GM12872 (cell line): ENCODE results near the gene RAPGEF6.
A peak's percentile ranks its signal among the peaks of the same experiment; 100 is the strongest.

Source experiments
- CTCF ChIP-seq: IDR thresholded peaks from 3 replicates; pipeline ENCODE4 v1.5.1; 2011; ENCODE audit warnings: low read depth, mild to moderate bottlenecking, low read length, moderate library complexity; ENCODE audit not compliant: insufficient read depth

The RAPGEF6 gene

GRCh38 chr5:131417240-131417869, 217.7 kb downstream of the RAPGEF6 start:
- peak; percentile 70 for TF ChIP-seq CTCF

GRCh38 chr5:131416729-131417128, 218.3 kb downstream of the RAPGEF6 start:
- no peak for TF ChIP-seq CTCF

- no peak for TF ChIP-seq CTCF
These were observed 221.1 kb downstream of the RAPGEF6 start for GRCh38 chr5:131413605-131414559.

GRCh38 chr5:131406975-131407638, 227.9 kb downstream of the RAPGEF6 start:
- no peak for TF ChIP-seq CTCF

- TF ChIP-seq CTCF, result no peak
These were observed 229.0 kb downstream of the RAPGEF6 start for GRCh38 chr5:131406076-131406475.

- TF ChIP-seq CTCF, result no peak
These were observed 229.4 kb downstream of the RAPGEF6 start for GRCh38 chr5:131405674-131406073.

- no peak for TF ChIP-seq CTCF
These were observed 234.4 kb downstream of the RAPGEF6 start for GRCh38 chr5:131400585-131400984.
